ENCODE results near the gene CMIP. TPM values are rescaled to one million over a fixed set of nuclear protein-coding genes. Genes with fewer than 3 reads are reported as not detected.

The CMIP gene
- total RNA-seq, 2 donors from 2014 or later = 30.1 to 95.1 TPM

DNA sequence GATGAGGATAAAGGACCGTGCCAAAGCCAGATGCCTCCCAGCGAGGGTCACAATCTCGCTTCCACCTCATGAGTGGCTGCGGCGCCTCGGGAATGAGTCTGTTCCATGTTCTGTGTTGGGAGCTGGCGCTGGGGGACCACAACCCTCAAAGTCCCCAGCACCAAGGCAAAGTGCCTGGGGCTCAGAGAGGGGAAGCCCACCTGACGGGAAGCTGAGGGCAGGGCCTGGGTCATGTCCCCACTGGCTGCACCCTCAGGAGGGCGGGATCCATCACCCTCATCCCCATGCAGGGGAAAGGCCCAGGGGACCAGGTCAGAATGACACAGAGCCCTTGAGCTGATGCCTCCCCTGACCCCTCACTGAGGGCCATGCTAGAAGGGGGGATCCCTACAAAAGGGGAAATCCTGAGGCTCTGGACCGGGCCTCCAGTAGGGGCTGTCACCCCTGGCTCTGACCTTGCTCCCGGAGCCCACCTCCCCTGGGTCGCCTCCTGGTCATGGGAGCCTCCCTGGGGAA lies 183.2 kb downstream of the CMIP start:
- intact Hi-C loops (cut with DNase I) = loop anchor here (5.0 to 10.0 kb wide), 2 partner anchors 95 to 263 kb away; no protein-coding TSS in a partner anchor
- H3K36me3 ChIP-seq = no peaks in the 10 kb centered on the region
- peaks cover 5% of the 10 kb centered on the region for H3K4me1 ChIP-seq (replicated peaks)
- no peak overlapping the region for H3K27ac ChIP-seq
- H3K4me3 ChIP-seq = no peak overlapping the region
- no peaks in the 10 kb centered on the region for H3K27me3 ChIP-seq (replicated peaks; ENCODE audit: insufficient read depth)
- 87% methylated on average over 12 of the region's 12 CpGs for WGBS
- H3K9me3 ChIP-seq = no peaks in the 10 kb centered on the region
- TF ChIP-seq POLR2AphosphoS5 (IDR thresholded peaks at IDR 0.05) (no peak), POLR2A (IDR thresholded peaks at IDR 0.05) (no peak)
- TF ChIP-seq, protein P1, sequence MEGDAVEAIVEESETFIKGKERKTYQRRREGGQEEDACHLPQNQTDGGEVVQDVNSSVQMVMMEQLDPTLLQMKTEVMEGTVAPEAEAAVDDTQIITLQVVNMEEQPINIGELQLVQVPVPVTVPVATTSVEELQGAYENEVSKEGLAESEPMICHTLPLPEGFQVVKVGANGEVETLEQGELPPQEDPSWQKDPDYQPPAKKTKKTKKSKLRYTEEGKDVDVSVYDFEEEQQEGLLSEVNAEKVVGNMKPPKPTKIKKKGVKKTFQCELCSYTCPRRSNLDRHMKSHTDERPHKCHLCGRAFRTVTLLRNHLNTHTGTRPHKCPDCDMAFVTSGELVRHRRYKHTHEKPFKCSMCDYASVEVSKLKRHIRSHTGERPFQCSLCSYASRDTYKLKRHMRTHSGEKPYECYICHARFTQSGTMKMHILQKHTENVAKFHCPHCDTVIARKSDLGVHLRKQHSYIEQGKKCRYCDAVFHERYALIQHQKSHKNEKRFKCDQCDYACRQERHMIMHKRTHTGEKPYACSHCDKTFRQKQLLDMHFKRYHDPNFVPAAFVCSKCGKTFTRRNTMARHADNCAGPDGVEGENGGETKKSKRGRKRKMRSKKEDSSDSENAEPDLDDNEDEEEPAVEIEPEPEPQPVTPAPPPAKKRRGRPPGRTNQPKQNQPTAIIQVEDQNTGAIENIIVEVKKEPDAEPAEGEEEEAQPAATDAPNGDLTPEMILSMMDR (IDR thresholded peaks at IDR 0.05) = no peak
- no peak for DNase-seq (ENCODE audit: low spot score)

DNA sequence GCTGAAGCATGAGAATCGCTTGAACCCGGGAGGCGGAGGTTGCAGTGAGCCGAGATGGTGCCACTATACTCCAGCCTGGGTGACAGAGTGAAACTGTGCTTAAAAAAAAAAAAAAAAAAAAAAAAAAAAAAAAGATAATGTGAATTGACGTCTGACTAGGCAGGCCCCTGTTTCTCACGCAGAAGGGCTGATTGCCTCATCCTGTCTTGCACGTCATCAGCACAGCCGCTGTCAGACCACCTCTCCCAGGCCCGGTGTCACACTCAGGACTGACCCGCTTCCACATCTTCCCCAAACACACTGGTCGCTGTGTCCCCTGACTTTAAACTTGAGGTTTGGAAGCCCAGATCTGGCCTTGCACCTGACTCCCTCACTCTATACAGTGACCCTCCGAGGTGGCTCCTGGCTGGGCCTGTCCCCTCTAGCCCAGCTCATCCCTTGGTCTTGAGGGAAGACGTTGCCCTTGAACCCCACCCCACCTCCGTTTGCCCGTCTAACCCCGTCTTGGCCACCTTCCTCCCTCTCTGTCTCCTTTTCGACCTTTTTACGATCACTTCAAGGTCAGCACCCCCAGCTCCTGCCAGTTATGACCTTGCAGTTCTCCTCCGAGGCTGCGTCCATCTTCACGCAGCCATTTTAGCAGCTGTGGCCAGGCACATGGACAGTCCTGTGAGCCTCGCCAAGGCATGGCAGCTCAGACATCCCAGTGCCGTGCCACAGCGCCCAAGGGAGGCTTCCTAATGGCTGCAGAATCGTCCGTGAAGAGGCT lies 184.6 kb downstream of the CMIP start:
- no peak for DNase-seq (ENCODE audit: low spot score)
- Histone ChIP-seq H3K4me1 (replicated peaks) (peaks cover 5% of the 10 kb centered on the region), H3K27ac (no peak overlapping the region), H3K9me3 (no peaks in the 10 kb centered on the region), H3K4me3 (no peak overlapping the region), H3K27me3 (replicated peaks; ENCODE audit: insufficient read depth) (no peaks in the 10 kb centered on the region), H3K36me3 (no peaks in the 10 kb centered on the region)
- WGBS = 90% methylated on average over 26 of the region's 26 CpGs
- TF ChIP-seq, protein P1 (IDR thresholded peaks at IDR 0.05) = no peak
- no peak for TF ChIP-seq POLR2A (IDR thresholded peaks at IDR 0.05)
- no peak for TF ChIP-seq POLR2AphosphoS5 (IDR thresholded peaks at IDR 0.05)
- intact Hi-C loops (cut with DNase I) = loop anchor here (5.0 to 10.0 kb wide), 2 partner anchors 93 to 264 kb away; no protein-coding TSS in a partner anchor

DNA sequence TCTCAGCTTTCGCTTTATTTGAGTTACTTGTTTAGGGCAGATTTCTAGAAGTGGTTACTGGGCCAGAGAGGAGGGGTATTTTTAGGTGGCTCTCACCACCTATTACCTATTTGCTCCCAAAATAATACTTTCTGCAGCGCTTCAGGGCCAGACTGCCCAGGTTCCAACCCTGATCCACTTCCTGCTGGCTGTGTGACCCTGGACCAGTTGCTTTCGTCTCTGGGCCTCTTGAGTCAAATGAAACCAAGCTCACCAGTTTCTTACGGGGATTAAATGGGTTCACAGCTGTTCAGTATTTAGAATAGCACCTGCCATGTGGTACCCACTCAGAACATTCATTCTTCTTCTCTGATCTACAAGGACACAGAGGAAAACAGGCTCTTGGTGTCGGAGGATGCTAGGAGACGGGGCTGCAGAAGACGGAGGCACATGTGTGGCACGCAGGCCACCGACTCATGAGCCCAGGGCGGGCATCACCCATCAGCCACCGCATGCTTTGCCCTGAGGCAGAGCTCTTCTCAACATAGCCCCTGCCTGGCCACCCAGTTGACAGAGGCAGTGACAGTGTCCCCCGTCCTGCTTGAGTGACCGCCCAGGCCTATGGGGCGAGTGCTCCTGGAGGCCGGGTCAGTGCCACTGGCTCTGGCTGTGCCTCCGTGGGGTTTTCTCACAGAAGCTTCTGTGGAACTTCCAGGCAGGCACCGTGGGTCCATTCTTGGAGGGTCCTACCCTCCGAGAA lies 185.5 kb downstream of the CMIP start:
- intact Hi-C loops (cut with DNase I) = loop anchor here (5.0 to 10.0 kb wide), 2 partner anchors 92 to 265 kb away; no protein-coding TSS in a partner anchor
- no peaks in the 10 kb centered on the region for H3K27me3 ChIP-seq (replicated peaks; ENCODE audit: insufficient read depth)
- H3K27ac ChIP-seq = no peak overlapping the region
- TF ChIP-seq, protein P1 (IDR thresholded peaks at IDR 0.05) = no peak
- no peak overlapping the region for H3K4me3 ChIP-seq
- H3K36me3 ChIP-seq = no peaks in the 10 kb centered on the region
- H3K9me3 ChIP-seq = no peaks in the 10 kb centered on the region
- no peak for DNase-seq (ENCODE audit: low spot score)
- peaks cover 5% of the 10 kb centered on the region for H3K4me1 ChIP-seq (replicated peaks)
- 89% methylated on average over 17 of the region's 18 CpGs for WGBS

DNA sequence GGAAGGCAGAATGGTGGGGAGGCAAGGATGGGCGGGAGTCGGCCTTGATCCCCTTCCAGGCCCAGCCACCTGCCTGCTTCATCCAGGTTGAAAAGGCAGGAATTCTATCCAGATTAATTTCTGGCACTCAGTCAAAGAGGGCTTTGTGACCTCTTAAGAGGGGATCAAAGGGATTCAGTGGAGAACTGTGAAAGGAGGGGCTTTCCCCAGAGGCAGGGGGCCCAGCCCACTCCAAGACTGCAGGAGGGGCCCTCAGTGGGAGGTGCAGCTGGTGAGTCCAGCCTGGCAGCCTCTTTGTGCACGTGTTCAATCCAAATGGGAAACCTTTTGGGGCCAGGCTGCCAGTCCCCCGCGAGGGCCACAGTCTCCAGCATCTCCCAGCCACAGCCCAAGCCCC lies 186.0 kb downstream of the CMIP start:
- WGBS = 66% methylated on average over 5 of the region's 5 CpGs
- no peak for DNase-seq (ENCODE audit: low spot score)
- intact Hi-C loops (cut with DNase I) = no loop called here
- TF ChIP-seq POLR2A (IDR thresholded peaks at IDR 0.05) (no peak), POLR2AphosphoS5 (IDR thresholded peaks at IDR 0.05) (no peak)
- TF ChIP-seq, protein P1 (IDR thresholded peaks at IDR 0.05) = no peak
- peaks cover 3% of the 10 kb centered on the region for H3K4me1 ChIP-seq (replicated peaks)
- H3K36me3 ChIP-seq = no peaks in the 10 kb centered on the region
- no peaks in the 10 kb centered on the region for H3K27me3 ChIP-seq (replicated peaks; ENCODE audit: insufficient read depth)
- no peak overlapping the region for H3K4me3 ChIP-seq
- H3K27ac ChIP-seq = no peak overlapping the region
- no peaks in the 10 kb centered on the region for H3K9me3 ChIP-seq

Data from prostate gland (tissue), 2 donors.